Left cardiac atrium (tissue), 4 donors: ENCODE data around the gene CD34. TPM values are rescaled to one million over a fixed set of nuclear protein-coding genes. Genes with fewer than 3 reads are reported as not detected.

Experiments used
- ATAC-seq, 2 donors: fragments of 200-7000 bp; cut with Tn5 transposase; one replicate each; pipeline ENCODE4 v1.9.1; 2020; ENCODE audit warnings: mild to moderate bottlenecking in 2 of 2, moderate library complexity in 2 of 2
- DNase-seq: peaks from one replicate; pipeline ENCODE4 v3.0.0-alpha.2; 2020
- intact Hi-C, 2 donors: fragments of 100-400 bp; cut with DNase I; formaldehyde crosslinking; loops; one replicate each; pipeline versions ENCODE4 v1.14.1 to v1.15.1; 2022 to 2023
- total RNA-seq, 2 donors: library from RNA; stranded (reverse); fragmentation: NEBNext Ultra II Directional; extraction: Animal tissue kit (Norgen Biotek cat#: 25700); gene quantifications; one replicate each; pipeline ENCODE4 v1.2.1, GENCODE V29; 2021
- donor health status: DM: no; HTN: yes; CAD: no.
- donor health status: DM: no; HTN: yes; CAD: no; lungs with severe emphysema.
- donor health status: DM: yes; HTN: yes; CAD: no.
- donor health status: Dilated cardiomyopathy.

CD34 gene
- total RNA-seq, 2 donors from 2014 or later, result 101 to 115 TPM

DNA sequence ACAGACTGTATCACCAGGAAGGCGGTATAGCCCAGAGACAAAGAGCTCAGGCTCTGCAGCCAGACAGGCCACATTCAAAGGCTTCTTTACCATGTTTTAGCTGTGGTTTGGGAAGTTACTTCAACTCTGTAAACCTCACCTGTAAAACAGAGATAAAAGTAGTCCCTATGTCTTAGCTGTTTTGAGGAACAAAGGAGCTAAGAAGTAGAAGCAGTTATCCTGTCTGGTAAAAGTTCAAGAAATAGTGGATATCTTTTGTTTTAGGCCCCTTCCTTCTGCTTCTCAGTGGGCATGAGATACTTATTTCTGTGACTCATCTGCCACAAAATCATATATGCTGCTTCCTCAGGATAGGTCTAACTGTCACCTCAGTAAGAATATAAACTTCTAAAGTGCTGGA lies 6.5 kb downstream of the CD34 start:
- ATAC-seq (no peak), DNase-seq (no peak)
- intact Hi-C loops, result no loop called here

DNA sequence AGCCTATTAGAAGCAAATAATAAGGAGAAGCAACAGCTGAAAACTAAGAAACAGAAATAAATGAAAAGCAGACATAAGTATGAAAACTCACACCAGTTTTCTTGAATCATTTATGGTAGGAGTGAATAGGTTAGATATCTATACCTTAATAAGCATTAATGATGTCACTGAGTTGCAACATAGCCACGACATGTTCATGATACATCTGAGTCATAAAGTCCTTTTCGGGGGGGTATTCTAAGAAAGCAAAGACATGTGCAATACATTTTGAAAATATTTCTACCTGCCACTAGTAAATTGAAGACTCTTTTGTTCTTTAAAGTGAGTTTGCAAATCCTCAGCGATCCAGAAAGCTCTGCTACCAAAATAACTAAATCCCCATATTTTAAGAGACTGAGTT lies 7.2 kb downstream of the CD34 start:
- intact Hi-C loops, result no loop called here
- no peak for ATAC-seq
- no peak for DNase-seq

DNA sequence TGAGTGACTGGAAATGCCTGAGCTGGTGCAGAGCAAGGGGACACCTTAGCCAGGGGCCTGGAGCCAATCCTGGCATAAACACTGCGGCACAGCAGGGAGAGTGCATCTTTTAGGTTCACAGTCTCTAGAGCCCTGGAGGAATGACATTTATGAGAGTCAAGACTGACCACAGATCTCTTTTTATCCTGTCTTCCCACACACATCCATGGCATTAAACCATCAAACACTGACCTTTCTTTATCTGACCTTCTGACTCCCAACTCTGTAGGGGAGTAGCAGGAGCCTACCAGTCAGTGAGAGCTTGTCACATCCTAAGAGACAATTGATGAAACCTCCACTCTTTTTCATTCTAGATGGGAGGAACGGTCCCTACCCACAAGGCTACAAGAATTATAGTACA lies 7.9 kb downstream of the CD34 start:
- DNase-seq, result no peak
- intact Hi-C loops, result no loop called here
- ATAC-seq, result peak in 1 of 2 donors; percentile 14

DNA sequence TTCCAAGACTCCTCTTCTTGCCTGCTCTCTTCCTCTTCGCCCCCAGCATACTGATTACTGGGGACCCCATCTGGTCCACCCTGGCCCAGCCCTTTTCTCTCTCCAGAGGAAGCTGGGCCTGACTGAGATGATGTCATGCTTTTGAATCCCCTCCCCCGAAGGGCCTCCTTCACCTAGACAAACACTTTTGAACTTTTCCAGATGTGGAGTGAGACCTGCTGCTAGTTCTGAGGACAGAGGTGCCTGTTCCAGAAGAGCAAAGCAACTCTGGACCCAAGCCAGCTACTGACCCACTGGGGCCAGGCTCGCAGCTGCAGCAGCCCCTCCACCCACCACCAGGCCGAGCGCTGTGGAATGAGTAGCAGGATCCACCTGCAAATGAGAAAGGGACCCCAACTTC lies 8.4 kb downstream of the CD34 start:
- intact Hi-C loops, result no loop called here
- ATAC-seq, result peak in 1 of 2 donors; percentile 6

DNA sequence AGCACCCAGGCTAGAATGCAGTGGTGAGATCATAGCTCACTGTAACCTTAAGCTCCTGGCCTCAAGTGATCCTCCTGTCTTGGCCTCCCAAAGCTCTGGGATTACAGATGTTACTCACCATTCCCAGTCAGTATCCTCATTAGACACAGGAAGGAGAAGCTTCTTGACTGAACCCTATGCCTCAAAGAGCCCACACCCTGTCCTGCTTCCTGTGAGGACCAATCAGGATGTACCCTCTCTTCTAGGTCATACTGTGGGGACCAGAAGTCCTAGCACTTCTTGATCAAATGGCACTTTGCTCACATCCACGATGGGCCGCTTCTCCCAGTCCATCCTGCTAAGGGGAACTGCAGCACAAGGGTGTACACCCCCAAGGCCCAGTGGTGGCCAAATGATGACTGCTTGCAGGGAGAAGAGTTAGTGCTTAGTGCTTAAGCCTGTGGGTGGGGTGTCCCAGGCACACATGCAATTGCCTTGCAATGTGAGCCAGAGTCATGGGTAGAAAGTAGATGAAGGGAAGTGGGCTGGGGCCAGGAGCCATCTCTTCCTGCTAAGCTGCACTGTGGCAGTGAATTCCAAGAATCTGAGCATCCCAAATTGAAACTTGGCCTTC lies 9.8 kb downstream of the CD34 start:
- intact Hi-C loops, result no loop called here

More for the DNA sequence above, 8.4 kb downstream of the CD34 start:
- no peak for DNase-seq

DNA sequence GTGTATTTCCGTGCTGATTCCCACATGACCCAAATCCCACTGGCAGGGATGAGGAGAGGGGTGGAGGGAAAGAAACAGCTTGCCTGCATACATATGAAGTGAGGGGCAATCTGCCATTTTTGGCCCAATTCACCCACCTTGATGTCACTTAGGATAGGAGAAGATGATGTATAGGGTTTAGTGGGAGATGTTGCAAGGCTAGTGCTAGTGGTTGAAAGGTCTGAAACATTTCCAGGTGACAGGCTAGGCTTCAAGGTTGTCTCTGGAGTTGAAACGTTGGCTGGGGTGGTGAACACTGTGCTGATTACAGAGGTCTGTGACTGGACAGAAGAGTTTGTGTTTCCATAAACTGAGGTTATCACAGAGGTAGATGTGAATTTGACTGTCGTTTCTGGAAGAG lies 12.1 kb downstream of the CD34 start:
- DNase-seq (no peak), ATAC-seq (no peak)
- intact Hi-C loops, result loop anchor here in 1 of 2 donors (2.0 kb wide), 1 partner anchor 68 kb away; no protein-coding TSS in a partner anchor

More for the DNA sequence above, 9.8 kb downstream of the CD34 start:
- DNase-seq (no peak), ATAC-seq (no peak)

GRCh38 chr1:207898260-207898659 lies 12.7 kb downstream of the CD34 start:
- no peak for DNase-seq
- ATAC-seq, result no peak
- intact Hi-C loops, result loop anchor here in 1 of 2 donors (2.0 kb wide), 1 partner anchor 69 kb away; no protein-coding TSS in a partner anchor

- intact Hi-C loops, result no loop called here
- DNase-seq, result no peak
- ATAC-seq, result peak; percentile 17 to 42
Observed at GRCh38 chr1:207897188-207897587, 13.7 kb downstream of the CD34 start.

GRCh38 chr1:207896547-207896946 lies 14.4 kb downstream of the CD34 start:
- no peak for ATAC-seq
- intact Hi-C loops, result no loop called here

GRCh38 chr1:207894704-207895103 lies 16.2 kb downstream of the CD34 start:
- ATAC-seq, result no peak
- intact Hi-C loops, result no loop called here
- DNase-seq, result no peak

More at GRCh38 chr1:207896547-207896946, 14.4 kb downstream of the CD34 start:
- DNase-seq, result no peak

DNA sequence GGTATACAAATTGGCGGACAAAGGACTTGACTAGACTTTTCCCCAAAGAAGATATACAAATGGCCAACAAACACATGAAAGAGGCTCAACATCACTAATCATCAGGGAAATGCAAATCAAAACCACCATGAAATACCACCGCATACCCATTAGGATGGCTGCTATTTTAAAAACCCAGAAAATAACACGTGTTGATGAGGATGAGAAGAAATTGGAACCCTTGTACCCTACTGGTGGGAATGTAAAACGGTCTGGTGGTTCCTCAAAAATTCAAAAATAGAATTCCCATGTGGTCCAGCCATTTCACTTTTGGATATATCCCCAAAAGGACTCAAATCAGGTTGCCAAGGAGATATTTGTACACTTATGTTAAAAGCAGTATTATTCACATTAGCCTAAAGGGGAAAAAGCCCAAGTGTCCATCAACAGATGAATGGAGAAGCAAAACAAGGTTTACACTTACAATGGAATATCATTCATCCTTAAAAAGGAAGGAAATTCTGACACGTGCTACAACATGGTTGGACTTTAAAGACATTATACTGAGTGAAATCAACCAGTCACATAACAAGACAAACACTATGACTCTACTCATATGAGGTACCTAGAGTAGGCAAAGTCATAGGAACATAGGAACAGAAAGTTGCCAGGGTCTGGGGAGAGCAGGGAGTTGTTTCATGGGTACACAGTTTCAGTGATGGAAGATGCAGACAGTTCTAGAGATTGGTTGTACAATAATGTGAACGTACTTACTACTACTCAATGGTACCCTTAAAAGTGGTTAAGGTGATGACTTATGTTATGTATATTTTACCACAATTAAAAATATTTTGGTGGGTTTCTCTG lies 17.0 kb downstream of the CD34 start:
- intact Hi-C loops, result no loop called here
- no peak for DNase-seq
- ATAC-seq, result no peak

- DNase-seq (no peak), ATAC-seq (no peak)
- intact Hi-C loops, result no loop called here
Observed at GRCh38 chr1:207892764-207893163, 18.2 kb downstream of the CD34 start.

- intact Hi-C loops, result no loop called here
- ATAC-seq (no peak), DNase-seq (no peak)
Observed at GRCh38 chr1:207891148-207891547, 19.8 kb downstream of the CD34 start.

DNA sequence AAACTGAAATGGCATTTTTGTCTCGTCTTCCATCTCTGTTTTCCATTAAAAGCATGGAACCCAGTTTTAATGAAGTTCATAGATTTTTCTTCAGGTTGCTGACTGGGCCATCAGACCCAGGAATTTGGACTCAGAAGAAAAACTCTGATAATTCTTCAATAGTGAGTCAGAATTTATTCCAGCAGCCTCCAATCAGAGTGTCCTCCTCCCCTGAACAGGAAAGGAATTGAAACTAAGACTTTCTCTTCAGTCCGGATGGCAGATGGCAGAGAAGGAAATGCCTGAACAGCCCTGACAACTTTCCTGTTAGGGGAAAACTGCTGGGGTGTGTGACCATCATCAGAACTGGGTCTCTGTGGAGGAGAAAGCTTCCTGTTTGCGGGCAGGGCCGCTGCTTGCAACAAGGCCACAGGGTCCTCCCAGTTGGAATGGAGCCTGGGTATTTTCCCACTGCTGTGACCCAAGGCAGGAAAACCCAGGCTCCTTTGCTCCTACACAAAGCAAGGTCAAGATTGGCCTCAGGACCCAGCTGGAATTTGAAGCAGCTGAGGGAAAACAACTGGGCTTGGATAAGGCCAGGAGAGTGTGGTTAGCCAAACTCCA lies 20.7 kb downstream of the CD34 start:
- DNase-seq, result peak; percentile 86
- intact Hi-C loops, result no loop called here

GRCh38 chr1:207888652-207889051 lies 22.3 kb downstream of the CD34 start:
- intact Hi-C loops, result loop anchor here (5.0 to 10.0 kb wide), 3 partner anchors 74 to 206 kb away; no protein-coding TSS in a partner anchor
- DNase-seq, result no peak
- ATAC-seq, result no peak

More for the DNA sequence above, 20.7 kb downstream of the CD34 start:
- peak; percentile 81 to 85 for ATAC-seq

DNA sequence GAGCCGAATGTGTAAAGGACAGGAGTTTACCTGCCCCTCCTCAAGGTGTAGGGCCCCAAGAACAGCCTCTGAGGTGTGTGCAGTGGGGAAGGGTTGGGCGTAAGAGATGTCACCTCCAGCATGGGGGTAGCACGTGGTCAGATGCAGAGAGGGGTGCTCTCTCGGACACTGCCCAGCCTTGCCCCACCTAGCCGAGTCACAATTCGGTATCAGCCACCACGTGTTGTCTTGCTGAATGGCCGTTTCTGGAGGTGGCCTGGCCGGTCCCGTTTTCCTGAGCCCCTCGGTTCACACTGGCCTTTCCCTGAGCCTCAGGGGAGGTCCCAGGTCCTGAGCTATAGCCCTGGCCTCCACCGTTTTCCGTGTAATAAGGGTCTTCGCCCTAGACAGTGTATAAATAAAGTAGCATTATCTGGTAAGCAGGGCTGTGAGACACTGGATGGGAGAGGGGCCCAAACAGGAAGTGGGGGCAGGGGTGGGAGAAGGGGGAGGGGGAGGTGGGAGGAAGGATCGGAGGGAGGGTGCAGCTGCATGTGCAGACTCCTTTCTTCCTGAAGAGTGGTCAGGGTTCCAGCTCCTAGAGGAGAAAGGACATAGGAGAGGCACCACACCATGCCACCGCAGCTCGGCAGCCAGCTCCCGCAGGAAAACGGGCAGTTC lies 23.3 kb downstream of the CD34 start:
- no peak for DNase-seq
- ATAC-seq, result no peak
- intact Hi-C loops, result loop anchor here (5.0 to 10.0 kb wide), 3 partner anchors 75 to 207 kb away; no protein-coding TSS in a partner anchor

- no peak for DNase-seq
- intact Hi-C loops, result loop anchor here (5.0 to 10.0 kb wide), 3 partner anchors 76 to 209 kb away; no protein-coding TSS in a partner anchor
- ATAC-seq, result no peak
Observed at GRCh38 chr1:207886227-207886626, 24.7 kb downstream of the CD34 start.

DNA sequence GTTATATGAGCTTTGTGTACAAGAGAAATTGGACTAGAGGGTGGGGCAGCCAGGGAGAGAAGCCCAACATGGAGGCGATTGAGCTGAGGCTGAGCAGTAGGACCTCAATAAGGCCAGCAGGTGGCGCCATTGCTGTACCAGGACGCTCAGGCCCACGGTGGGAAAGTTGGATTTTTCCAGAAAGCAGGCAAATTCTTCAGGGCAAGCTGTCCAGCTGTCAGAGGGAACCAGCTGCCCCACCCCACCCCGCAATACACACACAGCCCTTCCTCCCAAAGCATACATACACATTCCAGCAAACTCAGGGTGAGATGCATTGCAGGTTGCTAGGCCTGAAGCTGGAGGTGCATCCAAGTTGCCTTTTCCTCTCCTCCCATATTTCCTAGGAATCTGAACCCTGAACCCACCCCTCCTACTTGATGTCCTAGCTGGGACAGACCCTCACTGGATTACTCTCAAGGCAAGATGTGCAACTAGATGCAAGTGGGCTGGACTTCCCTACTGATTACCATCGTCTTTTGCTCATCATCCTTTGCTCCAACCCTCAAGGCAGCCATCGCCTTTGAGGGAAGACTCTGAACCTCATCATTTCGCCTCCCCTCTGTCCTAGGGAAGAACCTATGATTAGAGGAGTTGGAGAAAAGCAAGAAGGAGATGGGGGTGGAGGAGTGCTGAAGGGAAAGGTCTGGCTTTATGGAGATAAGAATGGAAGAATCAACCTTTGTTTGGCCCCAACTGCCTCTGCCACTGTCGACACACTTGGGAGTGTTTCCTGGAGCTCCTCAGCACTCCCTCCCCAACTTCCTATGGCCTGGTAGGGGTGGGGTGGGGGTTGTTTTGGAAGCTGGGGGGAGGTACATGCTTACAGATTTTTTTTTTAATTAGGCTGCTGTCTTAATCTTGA lies 25.5 kb downstream of the CD34 start:
- intact Hi-C loops, result loop anchor here (5.0 to 10.0 kb wide), 3 partner anchors 77 to 209 kb away; no protein-coding TSS in a partner anchor
- peak; percentile 89 to 91 for ATAC-seq
- DNase-seq, result peak; percentile 91
